ENCODE measurements around the gene GNG10.

The GNG10 gene

GRCh38 chr9:111711548-111711947, 50.1 kb downstream of the GNG10 start:
- no peak overlapping the region for H3K4me2 ChIP-seq (ENCODE audit: low read depth, low read length, poor library complexity, severe bottlenecking)
- no peaks in the 10 kb centered on the region for H3K36me3 ChIP-seq (ENCODE audit: low read length)
- no peak overlapping the region for H3K9ac ChIP-seq (ENCODE audit: low read length)
- no peaks in the 10 kb centered on the region for H3K9me2 ChIP-seq (replicated peaks; ENCODE audit: insufficient read depth, low read length)
- H2AFZ ChIP-seq (ENCODE audit: low read depth, low read length, severe bottlenecking): no peak overlapping the region
- H3F3A ChIP-seq (ENCODE audit: insufficient read depth): no peaks in the 10 kb centered on the region
- no peaks in the 10 kb centered on the region for H4K20me1 ChIP-seq (ENCODE audit: low read depth, low read length)
- H3K79me2 ChIP-seq (ENCODE audit: insufficient read depth, low read length): no peaks in the 10 kb centered on the region
- TF ChIP-seq CTCF (IDR thresholded peaks at IDR 0.05; ENCODE audit: insufficient read depth, low read length, poor library complexity, severe bottlenecking): no peak
- TF ChIP-seq EZH2phosphoT487 (conservative IDR thresholded peaks at IDR 0.05; ENCODE audit: low read length): no peak
- H3K4me3 ChIP-seq (ENCODE audit: insufficient read depth, low read length, poor library complexity, severe bottlenecking): no peak overlapping the region
- no peaks in the 10 kb centered on the region for H3K9me3 ChIP-seq (ENCODE audit: insufficient read depth, low read length)
- H3K27me3 ChIP-seq (ENCODE audit: low read length): no peaks in the 10 kb centered on the region
- H3K27ac ChIP-seq (ENCODE audit: low read depth, low read length): no peak overlapping the region

- H3K27me3 ChIP-seq (ENCODE audit: low read length): no peaks in the 10 kb centered on the region
- no peak for TF ChIP-seq EZH2phosphoT487 (conservative IDR thresholded peaks at IDR 0.05; ENCODE audit: low read length)
- TF ChIP-seq CTCF (IDR thresholded peaks at IDR 0.05; ENCODE audit: insufficient read depth, low read length, poor library complexity, severe bottlenecking): no peak
- H3K79me2 ChIP-seq (ENCODE audit: insufficient read depth, low read length): no peaks in the 10 kb centered on the region
- no peaks in the 10 kb centered on the region for H4K20me1 ChIP-seq (ENCODE audit: low read depth, low read length)
- H3K9ac ChIP-seq (ENCODE audit: low read length): no peak overlapping the region
- no peak overlapping the region for H3K4me3 ChIP-seq (ENCODE audit: insufficient read depth, low read length, poor library complexity, severe bottlenecking)
- no peaks in the 10 kb centered on the region for H3K9me2 ChIP-seq (replicated peaks; ENCODE audit: insufficient read depth, low read length)
- H3K27ac ChIP-seq (ENCODE audit: low read depth, low read length): no peak overlapping the region
- no peaks in the 10 kb centered on the region for H3K36me3 ChIP-seq (ENCODE audit: low read length)
- H2AFZ ChIP-seq (ENCODE audit: low read depth, low read length, severe bottlenecking): no peak overlapping the region
- H3K9me3 ChIP-seq (ENCODE audit: insufficient read depth, low read length): no peaks in the 10 kb centered on the region
- H3K4me2 ChIP-seq (ENCODE audit: low read depth, low read length, poor library complexity, severe bottlenecking): no peak overlapping the region
- H3F3A ChIP-seq (ENCODE audit: insufficient read depth): no peaks in the 10 kb centered on the region
Measured at GRCh38 chr9:111712369-111712768, 51.0 kb downstream of the GNG10 start.

- Histone ChIP-seq H4K20me1 (ENCODE audit: low read depth, low read length) (no peaks in the 10 kb centered on the region), H3F3A (ENCODE audit: insufficient read depth) (no peaks in the 10 kb centered on the region), H3K79me2 (ENCODE audit: insufficient read depth, low read length) (no peaks in the 10 kb centered on the region), H2AFZ (ENCODE audit: low read depth, low read length, severe bottlenecking) (no peak overlapping the region), H3K4me2 (ENCODE audit: low read depth, low read length, poor library complexity, severe bottlenecking) (no peak overlapping the region), H3K9me2 (replicated peaks; ENCODE audit: insufficient read depth, low read length) (no peaks in the 10 kb centered on the region), H3K27ac (ENCODE audit: low read depth, low read length) (no peak overlapping the region), H3K36me3 (ENCODE audit: low read length) (no peaks in the 10 kb centered on the region), H3K9ac (ENCODE audit: low read length) (no peak overlapping the region), H3K9me3 (ENCODE audit: insufficient read depth, low read length) (no peaks in the 10 kb centered on the region), H3K4me3 (ENCODE audit: insufficient read depth, low read length, poor library complexity, severe bottlenecking) (no peak overlapping the region), H3K27me3 (ENCODE audit: low read length) (no peaks in the 10 kb centered on the region)
- no peak for TF ChIP-seq EZH2phosphoT487 (conservative IDR thresholded peaks at IDR 0.05; ENCODE audit: low read length)
- no peak for TF ChIP-seq CTCF (IDR thresholded peaks at IDR 0.05; ENCODE audit: insufficient read depth, low read length, poor library complexity, severe bottlenecking)
Measured at GRCh38 chr9:111715471-111715870, 54.1 kb downstream of the GNG10 start.

Measured in SU-DHL-6 (cell line).